NCI-H2171 treated with DMSO at 0.1 percent for 48 hours (cell line): Measurements from ENCODE around the gene STX4.

Experiments
- DNase-seq: peaks from one replicate; lab custom pipeline; 2025; lab: John Stamatoyannopoulos, UW

STX4 gene

GRCh38 chr16:31020536-31020935 is 12.8 kb upstream of the STX4 start:
- no peak for DNase-seq

- no peak for DNase-seq
Observed at GRCh38 chr16:31022544-31023251, 10.7 kb upstream of the STX4 start.

GRCh38 chr16:31023252-31023602 is 10.1 kb upstream of the STX4 start:
- no peak for DNase-seq

GRCh38 chr16:31023627-31024226 is 9.6 kb upstream of the STX4 start:
- no peak for DNase-seq

- DNase-seq: no peak
Observed at GRCh38 chr16:31025339-31025738, 8.0 kb upstream of the STX4 start.

GRCh38 chr16:31029272-31029671 is 4.1 kb upstream of the STX4 start:
- DNase-seq: no peak

- no peak for DNase-seq
Observed at GRCh38 chr16:31031276-31031675, 2.1 kb upstream of the STX4 start.

GRCh38 chr16:31033709-31034492 is 543 bp downstream of the STX4 start:
- peak; percentile 63 for DNase-seq

- no peak for DNase-seq
Observed at GRCh38 chr16:31036691-31037090, 3.3 kb downstream of the STX4 start.

GRCh38 chr16:31038993-31039392 is 5.6 kb downstream of the STX4 start:
- no peak for DNase-seq

GRCh38 chr16:31042866-31043265 is 9.5 kb downstream of the STX4 start:
- DNase-seq: no peak

GRCh38 chr16:31043352-31043751 is 10.0 kb downstream of the STX4 start:
- DNase-seq: no peak

- no peak for DNase-seq
Observed at GRCh38 chr16:31043898-31044481, 10.6 kb downstream of the STX4 start.

- DNase-seq: peak; percentile 23
Observed at GRCh38 chr16:31050280-31051030, 17.1 kb downstream of the STX4 start.

GRCh38 chr16:31052114-31052513 is 18.8 kb downstream of the STX4 start:
- DNase-seq: no peak

GRCh38 chr16:31055613-31056012 is 22.3 kb downstream of the STX4 start:
- DNase-seq: no peak

GRCh38 chr16:31061126-31061812 is 27.9 kb downstream of the STX4 start:
- DNase-seq: no peak

- no peak for DNase-seq
Observed at GRCh38 chr16:31061813-31062440, 28.6 kb downstream of the STX4 start.

- no peak for DNase-seq
Observed at GRCh38 chr16:31063495-31063842, 30.1 kb downstream of the STX4 start.

- DNase-seq: no peak
Observed at GRCh38 chr16:31063843-31064611, 30.7 kb downstream of the STX4 start.
